ENCODE measurements around the gene TELO2. TPM values are rescaled to one million over a fixed set of nuclear protein-coding genes. Genes with fewer than 3 reads are reported as not detected.

TELO2 gene
- total and polyA plus RNA-seq, 2 donors (not counting 1 experiment from before 2014, with no cell fraction given): 6.3 to 10.9 TPM

- Histone ChIP-seq H3K4me1 (ENCODE audit: control insufficient read depth, extremely low read depth, insufficient read depth, low read length) (no peaks in the 10 kb centered on the region), H2AFZ (ENCODE audit: low read length) (no peak overlapping the region)
- no peak for TF ChIP-seq EZH2 (IDR thresholded peaks at IDR 0.05; ENCODE audit: low read length, missing control alignments)
- no peak for TF ChIP-seq CTCF (conservative IDR thresholded peaks at IDR 0.05 in 1 of 2, IDR thresholded peaks at IDR 0.05 in 1 of 2; ENCODE audit: low read depth in 1 of 2, low read length in 2 of 2)
Observed at GRCh38 chr16:1487395-1488053, 5.6 kb upstream of the TELO2 start.

GRCh38 chr16:1488054-1488601 lies 5.0 kb upstream of the TELO2 start:
- no peaks in the 10 kb centered on the region for H3K4me1 ChIP-seq (ENCODE audit: control insufficient read depth, extremely low read depth, insufficient read depth, low read length)

More at GRCh38 chr16:1487395-1488053, 5.6 kb upstream of the TELO2 start:
- Histone ChIP-seq H3K27me3 (ENCODE audit: control insufficient read depth, insufficient read depth, low read length) (peaks cover 2% of the 10 kb centered on the region), H3K36me3 (ENCODE audit: control insufficient read depth, insufficient read depth, low read length) (no peaks in the 10 kb centered on the region), H3K79me2 (ENCODE audit: control insufficient read depth, insufficient read depth, low read length) (no peaks in the 10 kb centered on the region), H4K20me1 (ENCODE audit: control insufficient read depth, extremely low read depth, insufficient read depth, low read length) (no peaks in the 10 kb centered on the region), H3K4me2 (ENCODE audit: extremely low read depth, insufficient read depth, low read length) (no peak overlapping the region), H3K27ac (ENCODE audit: insufficient read depth, low read length) (no peak overlapping the region), H3K9ac (ENCODE audit: insufficient read depth, low read length) (no peak overlapping the region), H3K4me3 (replicated peaks in 1 of 4; ENCODE audit: control extremely low read depth in 1 of 4, insufficient read depth in 1 of 4, low read depth in 3 of 4, low read length in 4 of 4) (no peak overlapping the region), H3K9me3 (ENCODE audit: control insufficient read depth, insufficient read depth, low read depth, low read length) (no peaks in the 10 kb centered on the region)
- DNase-seq (ENCODE audit: low read depth in 2 of 2): no peak

GRCh38 chr16:1488619-1489018 lies 4.5 kb upstream of the TELO2 start, which contains the start of gene PTX4:
PTX4 (minus strand) TSS chr16:1488944; CDS start chr16:1488909, 35 bp downstream.
- Histone ChIP-seq H3K9ac (ENCODE audit: insufficient read depth, low read length) (no peak within 1 kb of the TSS), H4K20me1 (ENCODE audit: control insufficient read depth, extremely low read depth, insufficient read depth, low read length) (no peaks in the 10 kb centered on the region), H3K4me1 (ENCODE audit: control insufficient read depth, extremely low read depth, insufficient read depth, low read length) (no peaks in the 10 kb centered on the region), H3K36me3 (ENCODE audit: control insufficient read depth, insufficient read depth, low read length) (no peaks in the 10 kb centered on the region), H2AFZ (ENCODE audit: low read length) (no peak within 1 kb of the TSS), H3K27me3 (ENCODE audit: control insufficient read depth, insufficient read depth, low read length) (peaks cover 2% of the 10 kb centered on the region), H3K79me2 (ENCODE audit: control insufficient read depth, insufficient read depth, low read length) (peaks cover 1% of the 10 kb centered on the region), H3K4me3 (replicated peaks in 1 of 4; ENCODE audit: control extremely low read depth in 1 of 4, insufficient read depth in 1 of 4, low read depth in 3 of 4, low read length in 4 of 4) (no peak within 1 kb of the TSS), H3K27ac (ENCODE audit: insufficient read depth, low read length) (no peak within 1 kb of the TSS), H3K9me3 (ENCODE audit: control insufficient read depth, insufficient read depth, low read depth, low read length) (no peaks in the 10 kb centered on the region), H3K4me2 (ENCODE audit: extremely low read depth, insufficient read depth, low read length) (no peak within 1 kb of the TSS)
- TF ChIP-seq EZH2 (IDR thresholded peaks at IDR 0.05; ENCODE audit: low read length, missing control alignments) (no peak), CTCF (conservative IDR thresholded peaks at IDR 0.05 in 1 of 2, IDR thresholded peaks at IDR 0.05 in 1 of 2; ENCODE audit: low read depth in 1 of 2, low read length in 2 of 2) (no peak)
- DNase-seq (ENCODE audit: low read depth in 2 of 2): no peak

More at GRCh38 chr16:1488054-1488601, 5.0 kb upstream of the TELO2 start:
- Histone ChIP-seq H3K4me3 (replicated peaks in 1 of 4; ENCODE audit: control extremely low read depth in 1 of 4, insufficient read depth in 1 of 4, low read depth in 3 of 4, low read length in 4 of 4) (no peak overlapping the region), H3K4me2 (ENCODE audit: extremely low read depth, insufficient read depth, low read length) (no peak overlapping the region), H3K9ac (ENCODE audit: insufficient read depth, low read length) (no peak overlapping the region), H3K9me3 (ENCODE audit: control insufficient read depth, insufficient read depth, low read depth, low read length) (no peaks in the 10 kb centered on the region), H2AFZ (ENCODE audit: low read length) (no peak overlapping the region), H3K79me2 (ENCODE audit: control insufficient read depth, insufficient read depth, low read length) (no peaks in the 10 kb centered on the region), H4K20me1 (ENCODE audit: control insufficient read depth, extremely low read depth, insufficient read depth, low read length) (no peaks in the 10 kb centered on the region), H3K27me3 (ENCODE audit: control insufficient read depth, insufficient read depth, low read length) (peaks cover 2% of the 10 kb centered on the region), H3K27ac (ENCODE audit: insufficient read depth, low read length) (no peak overlapping the region), H3K36me3 (ENCODE audit: control insufficient read depth, insufficient read depth, low read length) (no peaks in the 10 kb centered on the region)
- DNase-seq (ENCODE audit: low read depth in 2 of 2): no peak
- TF ChIP-seq CTCF (conservative IDR thresholded peaks at IDR 0.05 in 1 of 2, IDR thresholded peaks at IDR 0.05 in 1 of 2; ENCODE audit: low read depth in 1 of 2, low read length in 2 of 2) (no peak), EZH2 (IDR thresholded peaks at IDR 0.05; ENCODE audit: low read length, missing control alignments) (no peak)
